Measurements from ENCODE around the gene NUF2.
"Not testable (repeated sequence)": the region's sequence is repeated elsewhere in the genome, so short reads cannot be mapped to it uniquely, and the experiment has no call there.

NUF2 gene

DNA sequence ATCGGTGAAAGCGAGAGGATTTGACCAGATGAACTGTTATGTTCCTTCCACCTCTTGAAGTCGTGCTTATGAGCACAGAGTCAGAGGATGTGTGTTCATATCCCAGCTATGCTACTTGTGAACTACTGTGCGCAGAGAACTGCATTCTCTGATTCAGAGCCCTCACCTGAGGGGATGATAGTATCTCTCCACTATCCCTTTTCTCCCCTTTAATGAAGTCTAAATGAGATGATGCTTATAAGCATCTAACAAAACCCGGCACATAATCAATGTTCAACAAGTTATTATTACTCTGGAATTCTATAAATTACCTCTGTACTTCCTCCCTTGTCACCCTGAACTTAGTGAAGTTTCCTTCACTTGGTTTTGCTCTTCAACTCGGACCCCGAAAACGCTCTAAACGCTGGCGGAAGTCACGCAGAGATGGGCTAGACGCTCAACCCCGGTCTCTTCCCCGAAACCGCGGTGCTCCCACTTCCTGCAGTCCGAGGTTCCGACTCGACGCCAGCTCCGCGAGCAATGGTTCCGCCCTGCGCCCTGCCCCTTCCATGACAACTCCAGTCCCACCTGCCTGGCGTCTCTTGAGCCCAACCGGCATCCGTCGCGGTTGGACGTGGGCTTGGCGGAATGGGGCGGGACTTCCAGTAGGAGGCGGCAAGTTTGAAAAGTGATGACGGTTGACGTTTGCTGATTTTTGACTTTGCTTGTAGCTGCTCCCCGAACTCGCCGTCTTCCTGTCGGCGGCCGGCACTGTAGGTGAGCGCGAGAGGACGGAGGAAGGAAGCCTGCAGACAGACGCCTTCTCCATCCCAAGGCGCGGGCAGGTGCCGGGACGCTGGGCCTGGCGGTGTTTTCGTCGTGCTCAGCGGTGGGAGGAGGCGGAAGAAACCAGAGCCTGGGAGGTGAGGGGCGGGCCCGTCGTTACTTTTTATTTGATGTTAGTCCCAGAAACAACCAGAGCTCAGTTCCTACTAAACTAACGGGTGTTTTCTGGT lies at the start of gene NUF2:
NUF2 (plus strand) TSS at position 644 of the 995 bp plus-strand sequence. CDS start 4,098 bp downstream, outside the sequence.
- H3K36me3 Mint-ChIP-seq (ENCODE audit: low read depth), result peaks cover 11% of the 10 kb centered on the region
- peaks cover 37% of the 10 kb centered on the region for H3K4me1 Mint-ChIP-seq (ENCODE audit: low read depth)
- H3K27me3 Mint-ChIP-seq, result no peaks in the 10 kb centered on the region
- H3K27ac Mint-ChIP-seq, result peak within 1 kb of the TSS; percentile 97
- peak within 1 kb of the TSS; percentile 97 for H3K4me3 Mint-ChIP-seq
- no peaks in the 10 kb centered on the region for H3K9me3 Mint-ChIP-seq

DNA sequence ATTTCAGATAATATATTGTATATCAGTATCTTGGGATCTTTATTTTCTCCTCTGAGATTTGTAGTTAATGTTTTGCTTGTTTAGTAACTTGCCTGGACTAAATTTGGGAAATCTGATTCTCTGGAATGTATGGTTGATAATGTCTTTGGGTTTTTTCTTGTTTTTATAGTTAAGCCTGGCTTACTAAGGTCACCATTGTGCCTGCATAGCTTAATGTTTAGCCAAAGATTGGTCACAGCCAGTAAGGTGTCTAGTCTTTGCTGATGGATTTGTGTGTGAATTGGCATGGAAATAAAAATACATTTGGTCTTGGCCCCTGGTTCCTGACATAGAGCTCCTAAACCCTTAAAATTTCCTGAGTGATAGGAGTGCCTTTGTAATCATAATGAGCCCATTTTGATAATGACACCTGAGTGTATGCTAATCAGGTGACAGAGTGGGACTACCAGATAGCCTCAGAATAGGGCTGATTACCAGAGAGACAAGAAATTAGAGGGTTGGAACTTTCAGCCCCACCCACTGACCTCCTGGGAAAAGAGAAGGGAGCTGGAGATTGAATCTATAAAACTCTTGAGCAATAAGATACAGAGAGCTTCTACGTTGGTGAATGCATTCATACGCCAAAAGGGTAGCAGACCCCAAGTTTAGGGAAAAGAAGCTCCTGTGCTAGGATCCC lies 47.9 kb upstream of the NUF2 start:
- Mint-ChIP-seq H3K4me3 (no peak overlapping the region), H3K36me3 (ENCODE audit: low read depth) (peaks cover 29% of the 10 kb centered on the region), H3K27ac (no peak overlapping the region), H3K4me1 (ENCODE audit: low read depth) (peaks cover 7% of the 10 kb centered on the region), H3K27me3 (no peaks in the 10 kb centered on the region), H3K9me3 (peaks cover 8% of the 10 kb centered on the region)

DNA sequence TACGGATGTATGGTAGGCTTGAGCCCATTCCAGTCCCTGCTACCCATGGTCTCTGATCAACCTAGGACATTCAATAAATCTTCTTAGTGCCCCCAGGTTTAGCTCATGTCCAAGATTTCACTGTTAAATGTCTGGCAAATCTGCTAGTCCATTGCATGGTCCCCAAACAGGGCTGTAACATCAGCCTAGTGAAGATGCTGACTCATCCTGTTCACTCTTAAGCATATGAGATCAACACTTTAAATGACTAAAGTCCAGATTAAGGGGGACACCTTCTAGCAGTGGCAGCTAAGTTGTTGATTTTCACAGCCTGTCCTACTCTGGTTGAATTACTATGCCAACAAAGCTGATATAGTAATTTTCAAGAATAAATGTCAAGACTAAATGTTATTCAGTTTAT lies 46.5 kb upstream of the NUF2 start:
- H3K9me3 Mint-ChIP-seq, result peaks cover 12% of the 10 kb centered on the region
- no peak overlapping the region for H3K27ac Mint-ChIP-seq
- no peaks in the 10 kb centered on the region for H3K27me3 Mint-ChIP-seq
- peaks cover 7% of the 10 kb centered on the region for H3K4me1 Mint-ChIP-seq (ENCODE audit: low read depth)
- no peak overlapping the region for H3K4me3 Mint-ChIP-seq
- peaks cover 42% of the 10 kb centered on the region for H3K36me3 Mint-ChIP-seq (ENCODE audit: low read depth)

DNA sequence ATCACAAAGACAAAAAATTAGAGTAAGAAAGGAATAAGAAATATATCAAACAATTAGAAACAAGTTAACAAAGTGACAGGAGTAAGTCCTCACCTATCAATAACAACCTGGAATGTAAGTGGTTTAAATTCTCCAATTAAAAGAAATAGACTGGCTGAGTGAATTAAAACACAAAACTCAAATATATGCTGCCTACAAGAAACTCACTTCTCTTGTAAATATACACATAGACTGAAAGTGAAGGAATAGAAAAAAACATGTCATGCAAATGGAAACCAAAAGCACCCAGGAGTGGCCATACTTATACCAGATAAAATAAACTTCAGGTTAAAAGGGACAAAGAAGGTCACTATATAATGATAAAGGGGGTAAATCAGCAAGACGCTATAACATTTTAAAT lies 43.2 kb upstream of the NUF2 start:
- H3K4me1 Mint-ChIP-seq (ENCODE audit: low read depth), result no peaks in the 10 kb centered on the region
- no peak overlapping the region for H3K4me3 Mint-ChIP-seq
- peaks cover 62% of the 10 kb centered on the region for H3K36me3 Mint-ChIP-seq (ENCODE audit: low read depth)
- peaks cover 30% of the 10 kb centered on the region for H3K9me3 Mint-ChIP-seq
- H3K27me3 Mint-ChIP-seq, result no peaks in the 10 kb centered on the region
- H3K27ac Mint-ChIP-seq, result no peak overlapping the region

DNA sequence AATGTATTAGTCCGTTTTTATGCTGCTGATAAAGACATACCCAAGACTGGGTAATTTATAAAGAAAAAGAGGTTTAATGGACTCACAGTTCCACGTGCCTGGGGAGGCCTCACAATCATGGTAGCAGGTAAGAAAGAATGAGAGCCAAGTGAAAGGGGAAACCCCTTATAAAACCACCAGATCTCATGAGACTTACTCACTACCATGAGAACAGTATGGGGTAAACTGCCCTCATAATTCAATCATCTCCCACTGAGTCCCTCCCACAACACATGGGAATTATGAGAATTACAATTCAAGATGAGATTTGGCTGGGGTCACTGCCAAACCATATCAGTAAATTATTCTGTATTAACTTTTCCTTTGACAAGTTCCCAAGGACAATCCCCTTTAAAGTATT lies 36.9 kb upstream of the NUF2 start:
- not testable (repeated sequence) for H3K4me1 Mint-ChIP-seq (ENCODE audit: low read depth); H3K27me3 Mint-ChIP-seq; H3K4me3 Mint-ChIP-seq; H3K27ac Mint-ChIP-seq
- Mint-ChIP-seq H3K9me3 (peaks cover 22% of the 10 kb centered on the region), H3K36me3 (ENCODE audit: low read depth) (peaks cover 43% of the 10 kb centered on the region)

DNA sequence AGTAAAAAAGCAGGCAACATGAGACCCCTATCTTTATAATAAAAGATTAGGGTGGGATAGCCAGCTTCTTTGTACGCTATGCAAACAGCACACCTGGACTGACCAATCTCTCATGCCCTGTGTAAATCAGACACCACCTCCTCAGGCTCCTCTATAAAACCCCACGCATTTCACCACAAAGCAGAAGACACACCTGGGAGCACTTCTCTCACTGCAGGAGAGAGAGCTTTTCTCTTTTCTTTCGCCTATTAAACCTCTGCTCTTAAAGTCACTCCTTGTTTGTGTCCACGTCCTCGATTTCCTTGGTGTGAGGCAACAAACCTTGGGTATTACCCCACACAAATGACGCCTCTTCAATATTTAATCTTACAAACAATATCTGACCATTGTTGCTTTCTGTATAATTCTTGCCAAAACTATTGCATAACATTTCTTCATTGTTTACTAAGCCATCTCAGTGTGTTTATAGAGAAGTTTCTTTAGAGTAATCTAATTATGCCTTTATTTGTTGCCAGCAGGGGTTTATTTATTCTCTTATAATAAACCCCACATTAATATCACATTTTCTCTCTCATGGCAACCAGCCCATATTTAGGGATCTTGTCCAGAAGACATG lies 31.6 kb upstream of the NUF2 start:
- Mint-ChIP-seq H3K36me3 (ENCODE audit: low read depth) (peaks cover 35% of the 10 kb centered on the region), H3K27me3 (no peaks in the 10 kb centered on the region), H3K4me3 (no peak overlapping the region), H3K9me3 (peaks cover 9% of the 10 kb centered on the region), H3K27ac (no peak overlapping the region), H3K4me1 (ENCODE audit: low read depth) (no peaks in the 10 kb centered on the region)

DNA sequence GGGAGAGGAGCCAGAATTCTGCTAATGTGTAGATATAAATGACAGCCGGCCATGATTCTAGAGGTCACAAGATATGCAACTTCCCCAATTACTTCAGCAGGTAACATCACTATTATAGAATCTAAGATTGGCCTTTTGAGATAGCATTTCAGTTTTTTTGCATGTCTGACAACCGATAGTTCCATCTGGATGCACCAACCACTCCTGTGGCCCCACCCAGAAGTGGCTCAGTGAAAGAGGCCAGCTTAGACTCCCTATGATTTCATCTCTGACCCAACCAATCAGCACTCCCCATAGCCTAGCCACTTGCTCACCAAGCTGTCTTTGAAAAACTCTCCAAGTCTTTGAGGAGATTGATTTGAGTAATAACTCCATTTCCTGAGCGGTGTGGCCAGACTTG lies 30.3 kb upstream of the NUF2 start:
- no peak overlapping the region for H3K27ac Mint-ChIP-seq
- no peaks in the 10 kb centered on the region for H3K27me3 Mint-ChIP-seq
- no peak overlapping the region for H3K4me3 Mint-ChIP-seq
- peaks cover 40% of the 10 kb centered on the region for H3K36me3 Mint-ChIP-seq (ENCODE audit: low read depth)
- peaks cover 9% of the 10 kb centered on the region for H3K9me3 Mint-ChIP-seq
- no peaks in the 10 kb centered on the region for H3K4me1 Mint-ChIP-seq (ENCODE audit: low read depth)

DNA sequence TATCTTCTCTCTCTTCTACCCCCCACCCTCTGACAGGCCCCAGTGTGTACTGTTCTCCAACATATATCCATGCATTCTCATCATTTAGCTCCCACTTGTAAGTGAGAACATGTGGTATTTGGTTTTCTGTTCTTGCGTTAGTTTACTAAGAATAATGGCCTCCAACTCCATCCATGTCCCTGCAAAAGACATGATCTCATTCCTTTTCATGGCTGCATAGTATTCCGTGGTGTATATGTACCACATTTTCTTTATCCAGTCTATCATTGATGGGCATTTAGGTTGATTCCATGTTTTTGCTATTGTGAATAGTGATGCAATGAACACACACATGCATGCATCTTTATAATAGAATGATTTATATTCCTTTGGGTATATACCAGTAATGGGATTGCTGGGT lies 29.6 kb upstream of the NUF2 start:
- H3K27me3 Mint-ChIP-seq; H3K4me3 Mint-ChIP-seq; H3K27ac Mint-ChIP-seq; H3K9me3 Mint-ChIP-seq; H3K4me1 Mint-ChIP-seq (ENCODE audit: low read depth): not testable (repeated sequence)
- H3K36me3 Mint-ChIP-seq (ENCODE audit: low read depth), result peaks cover 37% of the 10 kb centered on the region

DNA sequence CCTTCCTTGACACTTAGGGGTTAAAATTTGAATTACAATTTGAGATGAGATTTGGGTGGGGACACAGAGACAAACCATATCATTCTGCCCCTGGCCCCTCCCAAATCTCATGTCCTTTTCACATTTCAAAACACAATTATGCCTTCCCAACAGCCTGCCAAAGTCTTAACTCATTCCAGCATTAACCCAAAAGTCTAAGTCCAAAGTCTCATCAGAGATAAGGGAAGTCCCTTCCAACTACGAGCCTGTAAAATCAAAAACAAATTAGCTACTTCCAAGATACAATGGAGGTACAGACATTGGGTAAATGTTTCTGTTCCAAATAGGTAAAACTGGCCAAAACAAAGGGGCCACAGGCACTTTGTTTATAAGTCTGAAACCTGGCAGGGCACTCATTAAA lies 28.3 kb upstream of the NUF2 start:
- H3K9me3 Mint-ChIP-seq, result not testable (repeated sequence)

DNA sequence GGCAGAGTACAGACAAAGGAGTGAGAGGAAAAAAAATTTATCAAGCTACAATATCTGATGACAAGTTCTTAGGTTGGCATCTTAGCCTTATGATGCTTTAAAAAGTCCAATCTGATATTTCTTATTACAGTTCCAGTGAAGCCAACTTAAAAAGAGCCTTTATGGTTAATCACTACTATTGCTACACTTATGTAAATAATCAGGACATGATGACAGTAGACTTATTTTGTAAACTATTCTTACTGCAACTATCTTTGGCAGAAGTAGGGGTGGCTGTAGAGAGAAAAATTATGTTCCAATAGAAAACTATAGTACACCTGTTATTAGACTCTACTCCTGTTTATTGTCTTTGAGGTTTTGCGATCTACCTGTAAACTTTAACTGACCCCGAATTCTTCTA lies 25.8 kb upstream of the NUF2 start:
- Mint-ChIP-seq H3K9me3 (peaks cover 9% of the 10 kb centered on the region), H3K4me1 (ENCODE audit: low read depth) (no peaks in the 10 kb centered on the region), H3K27ac (no peak overlapping the region), H3K4me3 (no peak overlapping the region), H3K27me3 (no peaks in the 10 kb centered on the region), H3K36me3 (ENCODE audit: low read depth) (peaks cover 63% of the 10 kb centered on the region)

More for the DNA sequence above, 28.3 kb upstream of the NUF2 start:
- not testable (repeated sequence) for H3K27me3 Mint-ChIP-seq; H3K4me1 Mint-ChIP-seq (ENCODE audit: low read depth); H3K27ac Mint-ChIP-seq; H3K4me3 Mint-ChIP-seq
- H3K36me3 Mint-ChIP-seq (ENCODE audit: low read depth), result peaks cover 41% of the 10 kb centered on the region

DNA sequence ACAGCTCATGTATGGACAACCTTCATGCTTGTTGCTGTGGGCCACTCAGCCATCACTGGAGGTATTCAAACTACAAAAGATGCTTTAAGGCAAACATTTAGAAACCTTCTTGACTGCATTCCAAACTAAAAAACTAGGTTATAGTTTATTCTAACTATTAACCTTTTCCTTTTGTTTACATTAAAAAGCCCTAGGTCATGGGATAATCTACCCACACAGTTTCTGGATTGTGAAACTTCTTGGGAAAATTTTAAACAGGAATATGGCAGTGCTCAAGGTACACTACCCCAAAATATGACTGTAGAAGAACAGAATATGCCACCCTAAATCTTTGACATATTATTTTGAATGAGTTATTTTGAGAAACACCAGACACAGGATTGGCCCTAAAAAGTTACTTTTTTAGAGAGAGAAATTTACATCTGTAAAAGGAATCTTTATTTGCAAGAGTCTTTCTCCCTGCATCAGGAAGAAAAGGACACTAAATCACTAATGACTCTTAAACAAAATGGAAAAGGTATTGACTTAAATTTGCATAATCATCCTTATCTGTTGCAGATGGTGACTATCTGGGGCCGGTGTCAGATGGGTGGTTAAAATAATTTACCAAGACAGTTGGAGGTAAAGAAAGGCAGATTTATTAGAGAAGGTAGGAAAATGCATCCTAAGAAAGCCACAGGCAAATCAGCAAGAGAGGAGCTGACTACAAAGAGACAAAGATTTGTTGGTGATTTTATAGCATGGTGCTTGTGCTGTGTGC lies 25.1 kb upstream of the NUF2 start:
- Mint-ChIP-seq H3K9me3 (peaks cover 9% of the 10 kb centered on the region), H3K27ac (no peak overlapping the region), H3K27me3 (no peaks in the 10 kb centered on the region), H3K4me1 (ENCODE audit: low read depth) (no peaks in the 10 kb centered on the region), H3K36me3 (ENCODE audit: low read depth) (peaks cover 69% of the 10 kb centered on the region), H3K4me3 (no peak overlapping the region)

DNA sequence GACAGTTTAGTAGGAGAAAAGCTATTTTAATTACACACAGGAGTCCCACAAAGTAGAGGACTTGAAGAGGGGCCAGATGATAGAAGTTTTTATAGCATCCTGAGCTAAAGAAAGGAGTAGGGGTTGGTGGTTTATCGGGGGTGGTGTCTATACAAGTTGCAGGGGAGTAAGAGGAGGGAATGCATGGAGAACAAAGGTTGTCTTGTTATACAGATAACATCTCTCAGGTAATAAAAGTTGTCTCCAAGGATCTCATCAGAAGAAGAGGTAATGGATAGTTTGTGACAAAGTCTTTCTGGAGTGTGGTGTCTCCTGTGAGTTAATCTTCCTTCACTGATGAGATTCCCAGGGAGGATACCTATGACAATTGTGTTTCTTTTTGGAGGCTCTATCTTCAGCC lies 23.4 kb upstream of the NUF2 start:
- H3K36me3 Mint-ChIP-seq (ENCODE audit: low read depth), result peaks cover 65% of the 10 kb centered on the region
- H3K4me3 Mint-ChIP-seq, result no peak overlapping the region
- H3K9me3 Mint-ChIP-seq, result peaks cover 3% of the 10 kb centered on the region
- H3K4me1 Mint-ChIP-seq (ENCODE audit: low read depth), result no peaks in the 10 kb centered on the region
- no peaks in the 10 kb centered on the region for H3K27me3 Mint-ChIP-seq
- H3K27ac Mint-ChIP-seq, result no peak overlapping the region

DNA sequence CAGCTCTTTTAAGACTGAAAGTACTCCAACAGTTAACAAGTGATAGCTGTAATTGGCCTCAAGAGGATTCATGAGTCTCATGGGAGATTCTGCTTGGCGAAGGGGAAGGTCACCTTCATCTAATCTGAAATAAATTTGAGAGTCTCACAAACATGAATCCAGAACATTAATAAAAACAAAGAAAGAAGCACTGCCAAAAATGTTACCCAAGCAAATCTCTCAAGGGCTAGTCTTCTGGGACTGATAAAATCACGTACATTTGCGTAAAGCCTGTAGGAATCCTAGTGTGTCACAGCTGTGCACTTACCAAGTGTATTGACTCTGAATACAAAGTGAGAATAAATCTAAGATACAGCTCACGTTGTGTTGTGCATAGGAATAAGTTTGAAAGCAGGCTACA lies 21.2 kb upstream of the NUF2 start:
- Mint-ChIP-seq H3K4me3 (no peak overlapping the region), H3K27me3 (no peaks in the 10 kb centered on the region), H3K4me1 (ENCODE audit: low read depth) (no peaks in the 10 kb centered on the region), H3K36me3 (ENCODE audit: low read depth) (peaks cover 69% of the 10 kb centered on the region), H3K27ac (no peak overlapping the region), H3K9me3 (no peaks in the 10 kb centered on the region)

DNA sequence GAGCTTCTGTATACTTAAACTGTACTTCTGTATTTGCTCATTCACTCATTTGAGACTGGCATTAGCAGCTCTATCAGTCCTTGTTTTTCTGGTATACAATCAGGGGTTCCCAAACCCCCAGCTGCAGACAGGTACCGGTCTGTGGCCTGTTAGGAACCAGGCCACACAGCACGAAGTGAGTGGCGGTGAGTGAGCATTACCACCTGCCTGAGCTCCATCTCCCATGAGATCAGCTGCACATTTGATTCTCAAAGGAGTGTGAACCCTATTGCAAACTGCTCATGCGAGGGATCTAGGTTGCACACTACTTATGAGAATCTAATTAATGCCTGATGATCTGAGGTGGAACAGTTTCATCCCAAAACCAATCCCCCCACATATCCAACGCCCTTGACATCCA lies 18.2 kb upstream of the NUF2 start:
- H3K4me3 Mint-ChIP-seq, result no peak overlapping the region
- H3K36me3 Mint-ChIP-seq (ENCODE audit: low read depth), result peaks cover 58% of the 10 kb centered on the region
- no peak overlapping the region for H3K27ac Mint-ChIP-seq
- H3K27me3 Mint-ChIP-seq, result no peaks in the 10 kb centered on the region
- no peaks in the 10 kb centered on the region for H3K4me1 Mint-ChIP-seq (ENCODE audit: low read depth)
- H3K9me3 Mint-ChIP-seq, result no peaks in the 10 kb centered on the region

Measured in stimulated activated naive CD8-positive, alpha-beta T cell treated with anti-CD3 and anti-CD28 coated beads, Interleukin-15, Interleukin-2, amounts not matched to agents 100 ng/mL and 50 ng/mL, for 24 hours (primary cell).